ENCODE measurements around the gene NHERF2.

Gene NHERF2

GRCh38 chr16:2084895-2085625 is 58.4 kb downstream of the NHERF2 start:
- DNase-seq: no peak

- no peak for DNase-seq
Observed at GRCh38 chr16:2085669-2086068, 59.0 kb downstream of the NHERF2 start.

- DNase-seq: no peak
Observed at GRCh38 chr16:2086106-2086742, 59.5 kb downstream of the NHERF2 start.

- no peak for DNase-seq
Observed at GRCh38 chr16:2086812-2087747, 60.4 kb downstream of the NHERF2 start.

GRCh38 chr16:2087748-2088631 is 61.3 kb downstream of the NHERF2 start:
- no peak for DNase-seq

Measured in stimulated activated naive CD4-positive, alpha-beta T cell treated with Interleukin-2 at 50 U/mL for 16 hours (primary cell).